ENCODE measurements around the gene CDC37L1.

GRCh38 chr9:4713849-4714248 lies 34.5 kb downstream of the CDC37L1 start:
- TF ChIP-seq CTCF (IDR thresholded peaks at IDR 0.05) (no peak), POLR2A (IDR thresholded peaks at IDR 0.05) (no peak)
